ENCODE results near the gene ADAP2.
A peak's percentile ranks its signal among the peaks of the same experiment; 100 is the strongest.
"Not testable (repeated sequence)": the region's sequence is repeated elsewhere in the genome, so short reads cannot be mapped to it uniquely, and the experiment has no call there.

Gene ADAP2, protein sequence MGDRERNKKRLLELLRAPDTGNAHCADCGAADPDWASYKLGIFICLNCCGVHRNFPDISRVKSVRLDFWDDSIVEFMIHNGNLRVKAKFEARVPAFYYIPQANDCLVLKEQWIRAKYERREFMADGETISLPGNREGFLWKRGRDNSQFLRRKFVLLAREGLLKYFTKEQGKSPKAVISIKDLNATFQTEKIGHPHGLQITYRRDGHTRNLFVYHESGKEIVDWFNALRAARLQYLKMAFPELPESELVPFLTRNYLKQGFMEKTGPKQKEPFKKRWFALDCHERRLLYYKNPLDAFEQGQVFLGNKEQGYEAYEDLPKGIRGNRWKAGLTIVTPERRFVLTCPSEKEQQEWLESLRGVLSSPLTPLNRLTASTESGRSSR

DNA sequence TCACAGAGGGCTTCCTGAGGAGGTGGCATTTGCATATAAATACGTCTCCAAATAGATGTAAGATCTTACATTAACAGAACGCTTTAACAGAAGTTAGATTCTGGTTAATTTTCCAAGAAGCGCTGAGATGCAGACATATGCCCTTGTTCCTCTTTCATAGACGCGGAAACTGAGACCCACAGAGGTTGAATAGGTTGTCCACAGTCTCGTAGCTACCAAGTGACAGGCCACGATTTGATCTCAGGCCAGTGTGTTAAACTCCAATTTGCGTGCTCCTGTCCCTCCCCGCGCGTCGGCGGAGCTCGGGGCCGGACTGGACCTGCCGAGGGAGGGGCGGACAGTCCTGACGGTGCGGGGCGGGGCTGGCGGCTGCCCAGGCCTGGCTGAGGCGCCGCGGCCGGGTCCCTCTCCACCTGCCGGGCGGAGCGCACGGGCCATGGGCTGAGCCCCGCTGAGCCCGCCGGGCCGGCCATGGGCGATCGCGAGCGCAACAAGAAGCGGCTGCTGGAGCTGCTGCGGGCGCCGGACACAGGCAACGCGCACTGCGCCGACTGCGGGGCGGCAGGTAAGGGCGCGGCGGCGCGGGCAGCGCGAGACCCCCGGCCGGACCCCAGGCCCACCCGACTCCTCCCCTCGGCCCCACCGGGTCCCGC, at the start of gene ADAP2:
Gene ADAP2, plus strand, starts transcription at position 402 of the 653 bp plus-strand sequence. Its CDS starts 70 bp downstream, at position 472.
- no peak for DNase-seq (ENCODE audit: low spot score)

DNA sequence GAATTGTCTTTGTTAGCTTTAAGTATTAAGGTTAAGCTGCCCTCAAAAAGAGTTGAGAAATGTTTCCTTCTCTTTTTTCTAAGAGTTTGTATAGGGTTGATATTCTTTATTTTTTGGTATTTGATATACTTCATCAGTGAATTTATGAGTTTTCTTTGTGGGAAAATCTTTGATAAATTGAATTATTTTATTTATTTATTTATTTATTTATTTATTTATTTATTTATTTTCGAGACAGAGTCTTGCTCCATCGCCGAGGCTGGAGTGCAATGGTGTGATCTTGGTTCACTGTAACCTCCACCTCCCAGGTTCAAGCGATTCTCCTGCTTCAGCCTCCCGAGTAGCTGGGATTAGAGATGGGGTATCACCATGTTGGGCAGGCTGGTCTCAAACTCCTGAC, 35.6 kb upstream of the ADAP2 start:
- no peak for DNase-seq (ENCODE audit: low spot score)

DNA sequence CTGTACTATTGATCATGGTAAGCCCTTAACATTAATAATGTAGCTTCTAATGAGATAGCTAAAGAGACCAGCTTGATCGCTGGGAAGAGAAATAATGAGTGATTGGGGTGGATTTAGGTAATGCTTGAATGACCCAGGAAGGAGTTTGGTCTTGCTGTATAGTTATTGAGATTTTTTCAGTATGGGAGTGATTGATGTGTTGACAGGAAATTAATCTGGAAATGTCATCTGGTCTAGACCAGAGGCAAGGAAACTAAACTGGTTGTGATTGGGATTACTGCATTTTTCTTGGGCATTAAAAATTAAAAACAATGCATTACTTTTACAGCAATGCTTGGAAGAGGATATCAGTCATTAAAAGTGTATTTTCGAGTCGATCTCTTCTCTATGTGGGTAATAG, 27.5 kb upstream of the ADAP2 start:
- DNase-seq (ENCODE audit: low spot score): no peak

DNA sequence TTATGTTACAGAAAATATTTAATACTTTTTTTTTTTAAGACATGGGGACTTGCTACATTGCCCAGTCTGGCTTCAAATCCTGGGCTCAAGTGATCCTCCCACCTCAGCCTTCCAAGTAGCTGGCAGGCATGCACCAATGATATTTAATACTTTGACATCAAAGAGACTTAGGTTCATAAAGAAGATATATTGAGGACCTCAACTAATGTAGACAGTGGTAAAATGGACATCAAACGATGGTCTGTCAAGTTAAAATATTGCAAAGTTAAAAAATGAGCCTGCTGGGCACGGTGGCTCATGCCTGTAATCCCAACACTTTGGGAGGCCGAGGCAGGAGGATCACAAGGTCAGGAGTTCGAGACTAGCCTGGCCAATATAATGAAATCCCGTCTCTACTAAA, 24.4 kb upstream of the ADAP2 start:
- DNase-seq (ENCODE audit: low spot score): no peak

DNA sequence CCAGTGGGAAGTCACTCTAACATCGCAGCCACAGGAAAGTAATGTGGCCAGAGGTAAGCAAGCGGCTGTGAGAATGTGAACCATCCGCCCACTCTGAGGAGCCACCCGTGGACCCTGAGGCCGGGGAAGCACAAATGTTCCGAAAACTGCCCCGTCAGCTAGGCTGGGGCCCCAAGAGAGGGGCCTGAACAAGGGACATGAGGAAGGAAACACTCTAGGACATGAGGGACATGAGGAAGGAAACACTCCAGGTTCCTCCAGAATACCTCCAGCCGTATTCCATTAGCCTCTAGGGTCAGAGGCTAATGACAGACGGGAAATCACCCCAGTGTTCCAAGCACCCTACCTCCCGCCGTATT, 16.0 kb upstream of the ADAP2 start:
- no peak for DNase-seq (ENCODE audit: low spot score)

DNA sequence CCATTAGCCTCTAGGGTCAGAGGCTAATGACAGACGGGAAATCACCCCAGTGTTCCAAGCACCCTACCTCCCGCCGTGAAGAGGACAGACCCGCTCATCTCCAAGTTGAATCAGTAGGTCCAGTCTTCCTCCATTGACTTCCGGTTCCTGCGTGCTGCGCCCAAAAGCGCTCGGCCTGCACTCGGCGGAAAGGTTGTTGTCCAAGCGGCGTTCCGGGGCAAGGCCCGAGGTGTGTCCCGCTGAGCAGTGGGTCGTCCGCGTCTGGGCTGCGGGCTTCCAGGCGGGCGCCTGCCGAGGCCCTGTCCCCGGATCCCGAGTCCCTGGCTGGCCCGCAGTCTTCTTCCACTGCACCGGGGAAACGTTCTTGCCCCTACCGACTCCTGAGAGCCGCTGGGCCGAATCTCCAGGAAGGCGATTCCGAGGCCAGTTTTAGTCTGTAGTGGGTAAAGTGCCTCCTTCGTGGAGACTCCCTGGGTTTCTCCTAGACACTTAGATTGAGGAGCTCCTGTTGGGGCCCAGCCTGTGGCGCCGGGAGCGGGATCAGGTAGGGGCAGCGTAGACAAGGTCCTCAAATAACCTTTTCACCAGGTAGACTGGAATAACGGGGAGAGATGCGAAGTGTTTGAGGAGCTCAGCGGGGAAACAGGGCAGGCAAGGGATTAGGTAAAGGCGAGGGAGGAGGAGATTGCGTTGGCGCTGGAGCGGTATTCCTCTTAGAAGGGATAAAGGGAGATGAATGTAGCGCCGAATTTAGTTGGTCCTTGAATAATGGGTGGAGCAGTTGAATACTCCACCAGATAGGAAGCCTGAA, 15.4 kb upstream of the ADAP2 start, which contains the start of gene TEFM:
Gene TEFM, minus strand, starts transcription at position 138 of the 811 bp plus-strand sequence. Its CDS starts 40 bp downstream, at position 98.
- DNase-seq (ENCODE audit: low spot score): peak; percentile 96

DNA sequence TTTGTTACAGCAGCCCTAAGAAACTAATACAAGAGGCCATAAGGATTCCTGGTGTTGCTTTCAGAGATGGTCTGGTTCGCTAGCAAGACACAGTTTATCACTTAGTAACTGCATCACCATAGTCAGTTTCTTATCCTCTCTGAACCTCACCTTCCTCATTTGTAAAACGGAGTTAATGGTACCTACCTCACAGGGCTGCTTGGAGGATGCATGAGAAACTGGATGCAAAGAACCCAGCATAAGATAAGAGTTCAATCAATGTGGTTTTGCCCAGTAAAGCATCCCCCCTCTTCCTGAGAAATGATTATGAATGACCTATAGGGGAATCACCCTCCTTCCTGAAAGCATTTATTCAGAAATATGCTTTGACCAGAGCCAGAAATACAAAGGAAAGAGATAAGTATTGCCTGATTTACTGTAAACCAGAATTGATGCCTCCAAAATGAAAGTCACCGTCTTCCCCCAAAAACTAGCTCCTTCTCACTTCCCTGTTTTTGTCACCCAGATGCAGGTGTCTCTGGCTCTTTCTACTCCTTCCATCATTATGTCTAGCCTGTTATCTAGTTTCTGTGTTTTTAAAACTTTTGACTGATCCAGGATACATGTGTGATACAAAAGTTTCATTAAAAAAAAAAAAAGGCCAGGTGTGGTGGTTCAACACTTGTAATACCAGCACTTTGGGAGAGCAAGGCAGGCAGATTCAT, 12.9 kb upstream of the ADAP2 start:
- no peak for DNase-seq (ENCODE audit: low spot score)

DNA sequence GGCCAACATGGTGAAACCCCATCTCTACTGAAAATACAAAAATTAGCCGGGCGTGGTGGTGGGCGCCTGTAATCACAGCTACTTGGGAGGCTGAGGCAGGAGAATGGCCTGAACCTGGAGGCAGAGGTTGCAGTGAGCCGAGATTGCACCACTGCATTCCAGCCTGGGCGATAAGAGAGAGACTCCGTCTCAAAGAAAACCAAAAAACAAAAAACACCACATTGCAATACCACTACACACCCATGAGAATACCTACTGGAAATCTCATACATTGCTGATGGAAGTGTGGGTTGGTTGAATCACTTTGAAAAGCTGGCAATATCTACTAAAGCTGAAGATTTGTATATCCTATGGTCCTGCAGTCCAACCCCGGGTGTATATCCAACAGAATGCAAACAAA, 11.6 kb upstream of the ADAP2 start:
- DNase-seq (ENCODE audit: low spot score): not testable (repeated sequence)

DNA sequence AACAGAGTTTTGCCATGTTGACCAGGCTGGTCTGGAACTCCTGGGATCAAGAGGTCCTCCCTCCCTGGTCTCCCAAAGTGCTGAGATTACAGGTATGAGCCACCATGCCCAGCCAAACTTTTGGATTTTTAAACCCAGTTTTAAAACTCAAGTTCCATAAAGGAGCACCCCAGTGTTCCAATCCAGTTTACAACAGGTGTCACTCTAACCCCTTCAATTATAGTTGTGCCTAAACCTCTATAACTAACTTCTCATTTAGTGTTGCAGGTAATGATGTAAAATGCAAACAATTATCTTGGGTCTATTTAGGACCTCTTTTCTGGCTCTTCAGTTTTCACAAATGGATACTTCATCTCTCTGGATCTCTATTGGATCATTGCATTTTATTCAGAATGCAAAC, 7.8 kb upstream of the ADAP2 start:
- DNase-seq (ENCODE audit: low spot score): no peak

DNA sequence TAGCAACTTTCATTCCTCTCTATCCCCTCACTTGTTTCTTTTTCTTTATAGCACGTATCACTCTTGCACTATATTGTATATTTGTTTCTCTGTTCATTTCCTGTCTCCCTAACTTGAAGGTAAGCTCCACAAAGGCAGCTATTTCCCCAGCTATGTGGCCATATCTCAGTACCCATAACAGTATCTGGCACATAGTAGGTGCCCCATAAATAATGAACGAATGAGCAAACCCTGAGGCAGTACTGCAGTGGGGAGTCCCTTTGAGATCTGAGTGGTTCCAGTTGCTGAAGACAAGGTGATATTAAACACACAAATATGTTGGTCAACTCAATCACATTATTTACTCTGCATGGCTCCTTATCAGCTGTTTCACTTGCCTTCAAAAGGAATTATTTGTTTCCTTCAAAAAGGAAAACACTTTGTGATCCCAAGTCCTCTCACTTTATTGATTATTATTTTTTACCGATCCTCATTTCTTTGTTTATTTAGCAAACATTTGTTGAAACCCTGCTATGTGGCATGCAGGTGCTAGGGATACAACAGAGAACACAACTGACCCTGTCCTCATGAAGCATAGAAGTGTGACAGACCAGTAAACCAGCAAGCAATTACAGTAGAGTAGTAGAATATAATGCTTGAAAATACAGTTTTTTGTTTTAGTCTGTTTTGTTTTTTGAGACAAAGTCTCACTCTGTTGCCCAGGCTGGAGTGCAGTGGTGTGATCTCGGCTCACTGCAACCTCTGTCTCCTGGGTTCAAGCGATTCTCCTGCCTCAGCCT, 5.7 kb upstream of the ADAP2 start:
- DNase-seq (ENCODE audit: low spot score): no peak

DNA sequence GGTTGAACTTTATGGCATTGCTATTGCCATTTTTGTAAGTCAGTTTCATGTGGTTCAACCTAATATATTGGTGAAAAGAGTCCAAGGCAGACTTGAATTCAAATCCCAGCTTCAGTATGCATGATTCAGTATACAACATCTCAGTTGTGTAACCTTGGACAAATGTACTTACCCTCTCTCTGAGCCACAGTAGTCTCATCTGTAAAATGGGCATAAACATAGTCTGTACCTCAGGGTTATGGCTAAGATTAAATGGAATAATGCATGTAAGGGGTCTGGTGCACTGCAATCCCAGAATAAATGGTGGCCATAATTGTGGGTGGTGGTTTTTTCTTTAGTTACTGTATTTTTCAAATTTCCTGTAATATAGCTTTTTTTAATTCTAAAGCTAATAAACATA, 4.7 kb upstream of the ADAP2 start:
- DNase-seq (ENCODE audit: low spot score): no peak

DNA sequence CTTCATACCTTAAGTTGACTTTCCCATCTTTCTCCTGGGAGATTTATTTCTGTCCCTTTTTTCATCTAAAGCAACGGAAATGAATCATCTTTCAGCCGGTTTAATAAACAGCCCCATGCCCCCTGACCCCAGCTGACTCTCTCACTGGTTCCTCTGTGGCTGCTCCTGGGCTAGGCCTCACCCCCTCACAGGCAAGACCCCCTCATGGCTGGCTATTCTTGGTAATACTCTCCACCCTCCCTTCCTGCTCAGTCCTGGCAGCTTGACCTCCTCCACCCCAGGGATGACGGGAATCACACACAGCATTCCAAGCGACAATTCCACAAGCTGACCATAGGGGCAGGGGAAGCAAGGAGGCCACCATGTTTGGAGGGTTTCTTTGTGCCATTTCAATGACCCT, 1.5 kb upstream of the ADAP2 start:
- no peak for DNase-seq (ENCODE audit: low spot score)

DNA sequence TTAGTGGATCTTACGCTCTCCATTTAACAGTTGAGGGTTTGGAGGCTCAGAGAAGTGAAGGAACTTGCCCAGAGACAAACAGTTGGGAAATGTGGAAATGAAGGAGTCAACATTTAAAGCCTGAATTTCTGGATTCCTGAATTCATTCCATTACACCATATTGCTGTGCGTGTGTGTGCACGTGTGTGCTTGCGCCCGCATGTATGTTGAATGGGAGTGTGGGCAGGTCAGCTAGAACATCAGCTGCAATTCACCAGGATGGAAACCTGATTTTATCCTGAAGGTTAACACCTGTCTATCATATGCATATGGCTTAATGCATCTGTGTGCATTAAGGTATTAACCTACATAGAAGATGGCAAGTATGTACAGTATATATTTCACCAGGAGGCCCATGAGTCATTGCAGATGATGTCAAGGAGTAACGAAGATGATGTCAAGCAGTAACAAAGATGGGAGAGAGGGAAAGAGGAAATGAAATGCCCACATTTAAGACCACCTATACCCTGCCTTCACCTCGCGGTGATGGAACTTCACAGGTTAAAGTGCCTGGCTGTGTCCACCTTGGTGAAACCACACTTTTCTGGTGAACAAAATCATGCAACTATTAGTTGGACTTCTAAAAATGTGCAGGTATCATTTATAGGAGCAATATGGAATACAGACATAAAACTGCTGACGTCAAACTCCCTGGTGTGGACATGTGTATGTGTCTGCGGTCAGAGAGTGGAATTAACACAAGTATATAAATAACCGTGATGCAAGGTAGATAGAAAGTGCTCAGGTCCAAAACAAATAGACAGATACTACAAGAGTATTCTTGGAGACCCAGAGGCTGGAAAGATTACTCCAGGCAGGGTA, 832 bp upstream of the ADAP2 start:
- DNase-seq (ENCODE audit: low spot score): no peak

DNA sequence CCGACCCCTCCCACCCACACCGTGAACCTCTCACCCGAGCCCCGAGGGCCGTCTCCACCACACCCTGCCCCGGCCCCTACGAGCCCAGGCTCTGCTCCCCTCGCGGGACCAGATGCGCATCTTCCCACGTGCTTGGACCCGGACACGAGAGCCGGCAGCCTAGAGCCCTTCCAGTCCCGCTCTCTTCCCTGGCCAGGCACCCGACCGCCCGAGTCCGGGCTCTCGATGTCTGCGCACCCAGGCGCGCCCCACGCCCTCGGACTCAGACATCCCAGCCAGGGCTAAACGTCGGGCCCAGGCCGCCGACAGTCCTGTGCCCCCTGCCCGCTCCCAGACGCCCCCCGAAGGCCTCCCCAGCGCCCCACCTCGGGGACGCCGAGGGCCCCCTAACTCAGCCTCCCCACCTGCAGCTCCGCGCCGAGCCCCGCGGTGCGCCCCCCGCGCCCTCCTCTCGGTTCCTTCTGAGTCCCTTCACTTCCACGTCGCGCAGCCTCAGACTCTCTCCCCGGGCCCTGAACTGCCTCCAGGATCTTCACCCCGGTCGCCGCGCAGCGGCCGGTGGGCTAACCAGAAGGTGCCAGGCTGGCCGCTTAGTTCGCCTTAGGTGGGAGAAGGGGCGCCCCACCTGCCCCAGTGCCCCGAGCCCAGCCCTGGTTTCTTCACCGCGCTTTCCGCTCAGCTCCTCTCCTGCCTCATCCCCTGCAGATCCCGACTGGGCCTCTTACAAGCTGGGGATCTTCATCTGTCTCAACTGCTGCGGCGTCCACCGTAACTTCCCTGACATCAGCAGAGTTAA, 688 bp downstream of the ADAP2 start:
- DNase-seq (ENCODE audit: low spot score): no peak

DNA sequence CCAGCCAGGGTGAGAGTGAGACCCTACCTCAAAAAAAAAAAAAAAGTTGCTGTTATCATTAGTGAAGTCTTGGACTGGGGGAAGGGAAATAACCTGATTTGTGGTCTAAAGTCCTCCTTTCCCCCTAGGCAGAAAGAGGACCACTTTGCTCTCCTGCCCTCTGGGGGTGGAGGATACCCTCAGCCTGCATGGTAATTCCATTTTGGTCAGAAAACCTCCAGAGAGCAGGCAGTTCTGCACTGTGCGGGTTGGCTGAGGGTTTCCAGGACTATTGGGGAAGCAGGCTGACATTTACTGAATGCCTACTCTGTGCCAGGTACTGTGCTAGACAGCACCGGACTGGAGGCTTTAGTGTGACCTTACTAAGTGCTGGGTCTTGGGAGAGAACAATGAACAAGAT, 2.6 kb downstream of the ADAP2 start:
- DNase-seq (ENCODE audit: low spot score): no peak

DNA sequence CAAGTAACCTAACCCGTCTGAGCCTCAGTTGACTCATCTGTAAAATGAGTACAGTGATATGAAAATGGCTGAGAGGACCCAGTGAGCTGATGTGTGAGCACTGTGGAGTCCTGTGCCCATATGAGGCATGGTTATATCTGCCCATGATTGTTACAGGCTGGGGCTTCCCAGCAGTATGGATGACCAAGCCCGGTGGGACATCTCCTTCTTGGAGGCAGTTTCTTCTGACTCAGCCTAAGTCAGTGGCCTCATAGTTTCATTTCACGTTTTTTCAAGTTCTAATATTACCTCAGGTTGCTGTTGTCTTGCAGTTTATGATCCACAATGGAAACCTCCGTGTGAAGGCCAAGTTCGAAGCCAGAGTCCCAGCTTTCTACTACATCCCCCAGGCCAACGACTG, 4.8 kb downstream of the ADAP2 start:
- DNase-seq (ENCODE audit: low spot score): no peak

DNA sequence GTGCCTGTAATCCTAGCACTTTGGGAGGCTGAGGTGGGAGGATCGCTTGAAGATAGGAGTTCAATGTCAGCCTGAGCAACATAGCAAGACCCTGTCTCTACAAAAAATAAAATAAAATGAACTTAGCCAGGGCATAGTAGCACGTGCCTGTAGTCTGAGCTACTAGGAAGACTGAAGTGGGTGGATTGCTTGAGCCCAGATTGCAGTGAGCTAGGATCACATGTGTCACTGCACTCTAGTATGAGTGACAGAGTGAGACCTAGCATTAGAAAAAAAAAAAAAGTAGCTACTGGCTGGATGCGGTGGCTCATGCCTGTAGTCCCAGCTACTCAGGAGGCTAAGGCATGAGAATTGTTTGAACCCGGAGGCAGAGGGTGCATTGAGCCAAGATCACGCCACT, 6.0 kb downstream of the ADAP2 start:
- no peak for DNase-seq (ENCODE audit: low spot score)

DNA sequence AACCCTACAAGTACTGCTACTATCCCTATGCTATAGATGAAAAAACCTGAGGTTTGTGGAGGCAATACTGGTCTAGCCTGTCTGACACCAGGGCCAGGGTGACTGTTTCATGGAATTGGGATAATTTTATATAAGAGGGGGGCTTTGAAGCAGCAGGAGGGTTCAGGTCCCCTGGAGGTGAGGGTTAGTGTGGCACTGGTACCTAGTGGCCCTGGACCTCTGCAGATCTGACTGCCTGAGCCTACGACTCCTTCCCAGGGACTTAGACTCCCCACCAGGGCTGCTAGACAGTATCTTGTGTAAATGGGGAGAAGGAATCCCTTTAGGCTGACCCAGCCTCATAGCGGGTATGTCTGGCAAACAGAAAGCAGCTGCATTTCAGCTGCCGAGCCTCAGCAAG, 6.8 kb downstream of the ADAP2 start:
- no peak for DNase-seq (ENCODE audit: low spot score)

DNA sequence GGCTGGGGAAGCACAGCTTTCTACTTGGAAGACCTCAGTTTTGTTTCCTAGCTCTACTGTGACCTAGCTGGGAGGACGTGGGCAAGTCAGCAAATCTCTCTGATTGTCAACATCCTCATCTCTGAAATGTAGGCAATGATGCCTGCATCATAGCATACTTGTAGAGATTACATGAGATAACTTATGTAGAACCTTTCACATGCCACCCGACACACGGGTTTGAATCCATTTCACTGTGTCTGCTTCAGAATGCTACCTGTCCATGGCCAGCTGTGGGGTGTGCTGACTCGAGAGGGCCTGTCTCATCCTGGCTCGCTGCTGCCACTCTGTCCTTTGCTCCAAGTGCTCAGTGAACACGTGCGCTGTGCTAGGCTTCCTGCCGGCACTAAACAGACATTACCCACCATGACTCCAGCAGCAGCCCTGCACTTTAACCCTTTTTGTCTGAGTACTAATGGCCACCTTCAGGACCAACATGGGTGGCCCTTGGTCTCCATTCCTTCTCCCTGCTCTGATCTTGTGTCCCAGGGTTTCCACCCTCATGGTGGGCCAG, 7.4 kb downstream of the ADAP2 start:
- DNase-seq (ENCODE audit: low spot score): no peak
